SKM-1 (cell line): Measurements from ENCODE around the gene MAD1L1.

ENCODE experiments used
- DNase-seq: peaks from one replicate; lab custom pipeline; 2025; ENCODE audit not compliant: unreplicated experiment; lab: John Stamatoyannopoulos, UW

Gene MAD1L1

DNA sequence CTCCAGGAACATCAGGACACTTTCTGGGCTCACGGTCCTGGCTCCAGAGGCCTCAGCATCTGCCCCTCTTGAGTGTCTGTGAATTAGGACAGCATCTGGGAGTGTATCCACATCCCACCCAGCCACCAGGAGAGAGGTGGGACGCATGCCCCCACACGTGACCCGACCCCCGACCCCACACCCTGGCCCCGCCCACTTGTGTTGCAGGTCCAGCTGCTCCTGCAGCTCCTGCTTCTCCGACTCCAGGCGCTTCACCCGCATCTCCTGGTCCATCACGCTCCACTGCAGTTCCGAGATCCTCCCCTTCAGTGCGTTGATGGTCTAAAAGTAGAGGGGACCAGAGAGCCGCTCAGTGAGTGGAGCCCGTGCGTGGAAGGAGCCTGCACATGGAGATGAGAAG, 13.6 kb downstream of the MAD1L1 start:
- DNase-seq: no peak

DNA sequence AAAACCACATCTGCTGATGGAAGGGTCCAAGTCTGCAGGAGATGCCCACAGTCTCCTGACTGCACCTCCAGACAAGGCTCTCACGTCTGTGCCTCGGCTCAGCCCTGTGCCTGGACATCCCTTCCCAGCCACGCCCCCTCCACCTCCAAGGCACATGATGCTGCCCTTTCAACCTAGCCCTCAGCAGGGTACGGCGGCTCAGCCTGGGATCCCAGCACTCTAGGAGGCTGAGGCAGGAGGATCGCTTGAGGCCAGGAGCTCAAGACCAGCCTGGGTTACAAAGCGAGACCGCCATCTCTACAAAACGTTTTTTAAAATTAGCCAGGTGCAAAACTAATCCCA, 14.3 kb downstream of the MAD1L1 start:
- no peak for DNase-seq

DNA sequence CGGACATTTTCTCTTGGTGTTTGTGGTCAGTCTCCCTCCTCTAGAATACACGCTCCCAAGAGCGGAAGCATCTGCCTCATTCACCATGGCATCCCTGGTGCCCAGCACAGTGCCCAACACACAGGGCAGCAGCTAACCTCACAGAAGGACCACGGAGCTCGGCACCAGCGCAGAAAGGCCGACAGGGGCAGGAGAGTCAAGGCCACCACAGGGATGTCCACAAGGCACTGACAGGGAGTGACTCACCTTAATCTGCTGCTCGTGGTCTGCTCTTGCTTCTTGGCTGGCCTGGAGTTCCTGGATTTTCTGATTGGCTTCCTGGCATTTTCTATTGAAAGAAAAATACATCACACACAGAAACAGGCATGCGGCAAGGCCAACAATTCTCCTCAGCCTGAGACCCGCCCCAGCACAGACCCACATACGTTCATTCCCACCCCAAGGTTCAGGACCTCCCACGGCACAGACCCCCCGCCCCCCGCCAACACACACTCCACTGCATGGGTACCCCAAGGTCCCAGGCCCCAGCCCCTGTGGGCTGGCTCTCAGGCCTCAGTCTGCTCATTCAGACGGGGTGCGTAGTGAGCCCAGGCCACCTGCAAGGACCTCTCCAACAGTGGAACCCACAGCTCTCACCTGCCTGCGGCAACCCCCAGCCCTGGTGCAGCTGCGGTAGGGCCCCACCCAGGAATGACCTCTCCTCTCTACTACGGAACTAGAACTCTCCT, 14.9 kb downstream of the MAD1L1 start:
- no peak for DNase-seq

DNA sequence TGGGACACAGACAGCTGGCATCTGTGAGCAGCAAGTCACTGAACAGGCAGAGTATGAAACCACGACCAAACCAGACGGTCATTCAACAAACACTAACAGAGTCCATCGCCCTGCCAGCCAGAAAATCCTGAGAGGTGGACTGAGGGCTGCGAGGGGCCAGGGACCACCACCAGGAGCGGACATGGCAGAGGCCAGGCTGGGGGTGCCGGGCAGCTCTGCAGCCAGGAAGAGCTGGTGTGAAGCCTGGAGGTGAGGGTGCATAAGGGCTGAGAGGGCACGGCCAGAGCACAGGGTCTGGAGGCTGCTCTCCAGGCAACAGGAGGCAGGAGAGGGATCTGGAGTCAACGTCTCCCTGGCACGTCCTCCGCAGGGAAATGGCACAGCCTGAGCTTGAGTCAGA, 15.5 kb downstream of the MAD1L1 start:
- DNase-seq: no peak

DNA sequence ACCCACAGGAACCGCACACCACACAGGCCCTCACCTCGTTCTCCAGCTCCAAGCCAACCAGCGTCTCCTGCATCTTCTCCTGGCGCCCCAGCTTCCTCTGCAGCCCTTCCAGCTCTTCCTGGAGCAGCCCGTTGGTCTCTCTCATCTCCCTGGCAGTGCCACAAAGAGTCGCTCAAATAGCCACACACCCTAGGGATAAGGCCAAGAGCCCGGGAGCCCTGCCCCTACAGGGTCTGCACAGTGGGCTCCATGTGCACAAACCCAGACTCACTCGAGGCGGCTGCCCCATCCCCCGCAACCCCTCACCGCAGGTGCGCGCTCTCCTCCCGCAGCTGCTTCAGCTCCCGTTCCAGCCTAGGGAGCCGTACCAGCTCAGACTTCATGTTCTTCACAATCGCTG, 16.9 kb downstream of the MAD1L1 start:
- DNase-seq: no peak

DNA sequence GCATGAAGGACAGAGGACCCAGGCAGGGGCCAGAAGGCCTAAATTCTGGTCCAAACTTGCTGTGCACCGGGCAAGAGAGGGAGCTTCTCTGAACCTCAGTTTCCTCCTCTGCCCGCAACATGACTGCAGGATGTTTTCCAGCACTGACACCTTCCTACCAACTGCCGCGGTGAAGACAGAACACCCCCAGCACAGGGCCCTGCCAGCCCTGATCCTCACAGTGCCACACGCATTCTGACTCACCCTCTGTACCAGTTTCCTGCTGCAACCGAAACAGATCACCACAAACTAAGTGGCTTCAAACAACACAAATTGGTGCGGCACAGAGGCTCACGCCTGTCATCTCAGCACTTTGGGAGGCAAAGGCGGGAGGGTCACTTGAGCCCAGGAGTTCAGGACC, 18.1 kb downstream of the MAD1L1 start:
- no peak for DNase-seq

DNA sequence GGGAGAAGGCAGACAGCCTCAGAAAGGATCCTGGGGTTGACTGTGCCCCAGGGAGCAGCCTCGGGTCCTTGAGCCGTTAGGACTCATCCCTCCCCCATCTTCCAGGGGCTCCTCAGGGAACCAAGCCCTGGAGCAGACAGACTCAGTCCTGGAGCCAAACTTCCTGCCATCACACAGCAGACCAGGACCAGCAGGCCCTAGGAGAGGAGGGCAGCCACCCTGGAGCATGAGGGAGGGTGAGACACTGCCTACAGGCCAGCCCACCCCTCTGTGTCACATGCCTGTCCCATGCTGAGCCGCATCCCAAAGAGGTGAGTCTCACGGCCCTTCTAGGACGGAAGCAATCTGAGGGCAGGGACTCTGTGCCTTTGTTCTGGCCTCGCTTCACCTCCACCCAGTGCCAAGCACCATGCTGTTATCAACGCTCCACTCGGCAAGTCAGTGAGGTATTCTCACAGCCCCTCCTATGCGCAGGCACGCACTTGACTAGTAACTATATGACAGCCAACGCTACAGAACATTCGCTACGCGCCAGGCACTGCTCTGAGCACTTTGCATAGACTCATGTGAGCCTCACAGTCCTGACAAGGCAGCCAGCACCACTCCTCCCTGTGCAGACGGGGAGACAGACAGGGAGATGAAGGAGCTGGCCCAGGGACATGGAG, 19.1 kb downstream of the MAD1L1 start:
- no peak for DNase-seq

DNA sequence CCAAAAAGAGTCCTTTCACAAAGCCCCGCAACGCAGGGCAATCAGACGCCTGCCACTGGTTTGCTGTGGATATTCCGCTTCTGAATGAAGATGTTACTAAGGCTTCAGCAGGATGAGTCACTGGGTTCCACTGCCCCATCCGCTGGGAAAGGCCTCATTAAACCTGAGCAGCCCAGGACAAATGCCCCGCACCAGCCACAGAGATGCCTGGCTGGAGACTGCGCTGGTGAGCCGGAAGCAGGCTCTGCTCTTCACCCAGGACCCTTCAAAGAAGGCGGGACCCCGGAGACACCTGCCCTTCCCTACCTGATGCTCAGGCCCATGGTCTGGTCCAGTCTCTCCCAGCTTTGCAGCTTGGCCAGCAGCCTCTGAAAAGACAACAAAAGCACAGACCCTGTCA, 19.8 kb downstream of the MAD1L1 start:
- no peak for DNase-seq

DNA sequence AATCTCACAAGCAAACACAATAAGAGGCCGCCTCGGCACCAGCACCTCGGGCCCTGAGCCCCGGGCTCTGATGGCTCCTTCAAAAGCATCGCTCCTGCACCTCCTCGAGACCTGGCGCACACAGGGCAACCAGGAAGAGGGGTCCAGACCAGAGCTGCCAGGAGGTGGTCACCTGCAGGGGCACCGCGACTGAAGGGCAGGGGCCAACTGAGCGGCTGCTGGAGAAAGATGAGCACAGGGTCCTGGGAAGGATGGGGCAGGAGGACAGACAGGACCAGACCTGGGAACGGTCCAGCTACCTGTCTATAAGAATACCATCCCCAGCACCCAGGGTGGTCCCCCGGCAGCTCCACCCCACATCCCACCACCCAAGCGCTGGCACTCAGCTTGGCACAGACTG, 20.8 kb downstream of the MAD1L1 start:
- no peak for DNase-seq

DNA sequence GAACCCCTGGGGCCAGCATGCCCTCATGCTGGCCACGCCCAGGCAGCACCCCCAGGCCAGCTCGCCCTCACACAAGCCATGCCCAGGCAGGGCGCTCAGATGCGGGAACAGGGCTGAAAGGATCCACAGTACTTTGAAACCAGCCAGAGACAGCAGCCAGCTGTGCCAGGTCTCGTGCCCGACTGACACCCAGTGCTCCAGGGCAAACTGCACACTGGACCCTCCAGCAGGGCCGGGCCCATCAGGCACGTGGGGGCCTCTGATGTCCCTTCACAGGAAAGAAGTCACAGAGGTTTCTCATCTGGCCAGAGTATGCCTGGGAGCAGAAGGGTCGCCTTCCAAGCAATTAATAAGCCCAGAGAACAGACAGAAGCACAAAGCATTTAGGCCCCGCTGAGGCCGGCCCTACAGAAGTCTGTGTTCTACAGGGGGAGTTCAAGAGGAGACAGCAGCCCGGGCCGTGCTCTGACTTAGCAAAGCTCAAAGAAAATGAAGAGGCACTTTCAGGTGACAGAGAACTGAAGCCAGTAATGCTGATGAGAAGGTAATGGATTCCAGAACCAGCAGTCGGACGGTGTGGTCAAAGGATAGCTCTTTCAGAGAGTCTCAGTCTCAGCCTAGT, 21.4 kb downstream of the MAD1L1 start:
- no peak for DNase-seq

DNA sequence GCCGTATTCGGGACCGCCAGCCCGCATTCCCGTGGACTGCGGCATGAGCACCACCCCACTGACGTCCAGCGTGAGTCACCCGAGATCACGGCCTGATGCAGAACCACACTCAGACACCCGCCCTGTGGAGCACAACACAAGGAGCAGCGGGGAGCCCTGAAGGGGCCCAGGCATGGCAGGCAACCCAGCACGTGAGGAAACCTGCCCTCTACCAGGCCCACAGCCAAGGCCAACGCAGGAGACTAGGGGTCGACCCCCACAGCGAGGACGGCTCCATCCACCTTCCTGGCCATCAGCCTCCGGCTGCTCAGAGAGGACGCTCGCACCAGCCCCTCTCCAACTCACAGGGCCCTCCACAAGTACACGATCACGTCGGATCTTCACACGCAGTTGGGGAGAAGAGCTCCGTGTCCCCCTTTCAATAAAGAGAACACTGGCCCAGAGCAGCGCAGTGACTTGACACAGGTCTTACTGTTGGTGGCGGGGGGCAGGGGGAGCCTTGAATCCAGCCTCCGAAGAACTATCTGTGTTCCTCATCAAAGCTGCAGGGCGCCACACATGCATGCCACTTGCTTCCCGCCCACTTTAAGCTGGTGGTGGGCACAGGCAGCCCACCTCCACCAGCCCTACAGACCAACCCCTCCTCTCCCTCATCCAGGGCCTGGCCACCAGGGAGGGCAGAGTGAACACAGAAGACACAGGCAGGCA, 22.0 kb downstream of the MAD1L1 start:
- no peak for DNase-seq

DNA sequence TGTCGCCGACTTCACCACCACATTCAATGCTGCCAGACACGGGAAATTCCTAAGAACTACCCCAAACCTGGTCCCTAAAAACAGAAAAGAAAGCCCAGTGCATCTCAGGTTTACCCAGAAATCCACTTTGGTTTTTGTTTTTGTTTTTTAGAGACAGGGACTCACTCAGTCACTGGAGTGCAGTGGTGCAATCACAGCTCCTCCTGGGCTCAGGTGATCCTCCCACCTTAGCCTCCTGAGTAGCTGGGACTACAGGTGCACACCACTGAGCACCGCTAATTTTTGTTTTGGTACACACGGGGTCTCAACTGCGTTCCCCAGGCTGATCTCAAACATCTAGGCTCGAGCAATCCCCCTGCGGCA, 22.8 kb downstream of the MAD1L1 start:
- DNase-seq: no peak

DNA sequence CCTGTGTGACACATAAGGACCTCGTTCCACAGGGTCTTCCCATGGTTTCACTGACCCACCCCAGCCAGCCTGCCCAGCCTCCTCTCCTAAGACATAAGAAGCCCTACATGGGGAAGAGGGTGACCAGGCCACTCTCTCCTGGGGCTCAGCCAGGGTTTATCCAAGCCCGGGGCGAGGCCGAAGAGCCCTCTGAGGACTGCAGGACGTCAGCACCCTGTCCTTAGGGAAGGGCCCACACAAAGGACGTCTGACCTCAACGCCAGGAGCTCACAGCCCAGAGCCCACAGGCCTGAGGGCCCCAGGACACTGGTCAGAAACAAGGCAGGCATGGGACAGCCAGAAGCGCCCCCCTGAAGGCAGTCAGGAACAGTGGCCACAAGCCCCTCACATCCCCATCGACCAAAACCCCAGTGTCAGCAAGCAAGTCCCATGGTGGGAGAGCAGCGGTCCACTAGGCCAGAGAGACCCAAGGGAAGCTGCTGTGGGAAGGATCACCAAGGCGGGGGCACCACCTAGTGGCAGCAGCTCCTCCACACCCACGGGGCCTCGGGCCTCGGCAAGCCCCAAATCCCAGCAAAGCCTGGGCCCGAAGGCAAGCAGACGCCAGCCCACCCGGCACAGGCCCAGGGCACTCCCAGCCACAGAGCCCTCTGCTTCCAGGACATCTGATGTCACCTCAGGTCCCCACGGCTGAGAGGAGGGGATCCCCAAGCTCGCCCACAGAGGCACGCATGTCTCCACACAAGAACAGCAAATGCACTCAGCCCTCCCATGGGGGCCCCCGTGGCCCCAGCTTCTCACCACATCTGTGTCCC, 23.4 kb downstream of the MAD1L1 start:
- DNase-seq: no peak

DNA sequence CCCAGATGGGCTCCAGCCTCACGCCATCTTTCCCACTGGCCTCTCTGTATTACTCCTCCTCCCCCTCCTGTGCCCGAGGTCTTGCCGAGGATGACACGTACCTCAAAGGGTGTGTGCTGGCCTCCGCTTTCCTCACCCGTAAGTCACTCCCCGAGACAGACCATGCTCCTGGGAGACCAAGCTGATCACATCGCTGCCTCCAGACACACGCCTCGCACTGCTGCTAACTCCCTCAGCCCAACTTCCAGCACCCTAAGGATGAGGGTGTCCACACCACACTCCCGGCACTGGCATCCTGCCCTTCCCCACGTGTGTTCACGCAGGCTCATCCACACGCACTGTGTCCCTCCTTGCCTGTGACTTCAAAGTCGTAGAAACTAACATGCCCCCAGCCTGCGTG, 24.0 kb downstream of the MAD1L1 start:
- DNase-seq: no peak

DNA sequence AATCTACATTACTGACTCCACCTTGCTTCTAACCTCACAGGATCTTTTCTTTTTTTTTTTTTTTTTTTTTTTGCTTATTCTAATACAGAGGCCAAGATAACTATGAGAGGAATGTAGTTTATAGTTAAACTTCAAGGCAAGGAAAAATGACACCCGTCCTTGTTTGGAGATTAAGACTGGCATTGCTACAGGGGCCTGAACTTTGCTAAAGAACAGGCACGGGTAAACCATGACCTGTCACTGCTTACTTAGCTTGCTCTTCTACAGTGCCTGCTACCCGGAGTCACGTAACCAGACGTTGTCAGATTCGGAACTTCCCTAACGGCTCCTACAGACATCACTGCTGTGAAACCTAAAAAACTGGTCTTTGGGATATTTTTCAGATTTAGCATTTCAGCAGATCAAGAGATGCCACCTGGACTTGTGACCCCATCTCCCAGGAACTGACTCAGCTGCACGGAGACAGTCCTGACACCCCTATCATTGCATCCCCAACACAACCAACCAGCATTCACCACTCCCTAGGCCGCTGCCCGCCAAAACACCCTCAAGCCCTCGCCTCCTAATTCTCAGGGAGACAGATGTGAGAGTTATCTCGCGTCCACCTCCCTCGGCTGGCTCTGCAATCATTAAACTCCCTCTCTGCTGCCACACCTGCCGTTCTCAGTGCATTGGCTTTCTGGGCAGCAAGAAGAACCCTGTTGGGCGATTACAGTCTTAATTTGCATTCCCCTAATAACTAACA, 27.5 kb downstream of the MAD1L1 start:
- no peak for DNase-seq

DNA sequence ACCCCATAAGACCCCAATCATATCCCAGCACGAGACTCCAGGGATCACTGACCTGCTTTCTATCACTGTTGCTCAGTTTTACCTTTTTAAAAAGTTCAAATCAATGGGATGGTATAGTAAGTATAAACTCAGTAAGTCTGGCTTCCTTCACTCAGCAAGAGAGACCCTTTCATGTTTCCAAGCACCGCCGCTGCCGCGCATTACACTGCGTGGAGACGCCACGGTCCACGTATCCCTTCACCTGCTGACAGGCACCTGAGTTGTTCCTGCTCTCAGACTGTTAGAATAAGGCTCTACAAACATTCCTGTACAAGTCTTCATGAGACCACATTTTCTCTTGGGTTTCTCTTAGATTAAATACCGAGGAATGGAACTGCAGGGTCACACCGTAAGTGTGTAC, 28.3 kb downstream of the MAD1L1 start:
- no peak for DNase-seq

DNA sequence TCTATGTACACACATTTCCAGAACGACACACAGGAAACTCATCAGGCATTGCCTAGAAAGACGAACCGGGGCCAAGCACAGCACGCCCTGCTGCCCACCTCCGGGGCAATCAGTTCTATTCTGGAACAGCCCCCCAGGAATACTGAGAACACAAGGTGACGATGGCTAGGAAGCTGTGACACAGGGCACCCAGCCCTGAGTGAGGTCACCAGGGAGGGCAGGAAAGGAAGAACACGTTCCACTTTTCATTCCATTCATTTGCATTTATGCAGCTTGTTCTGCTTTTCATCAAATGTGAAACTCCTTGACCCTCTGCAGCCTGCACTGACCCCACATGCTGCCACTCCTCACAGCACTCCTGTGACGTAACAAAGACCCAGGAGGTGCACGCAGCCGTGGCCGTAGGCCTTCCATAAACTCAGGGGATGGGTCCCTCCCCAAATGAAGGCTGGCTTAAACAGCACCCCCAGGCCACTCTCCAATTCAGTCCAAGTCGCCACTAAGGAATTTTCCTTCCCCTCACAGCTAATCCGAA, 28.9 kb downstream of the MAD1L1 start:
- DNase-seq: no peak

DNA sequence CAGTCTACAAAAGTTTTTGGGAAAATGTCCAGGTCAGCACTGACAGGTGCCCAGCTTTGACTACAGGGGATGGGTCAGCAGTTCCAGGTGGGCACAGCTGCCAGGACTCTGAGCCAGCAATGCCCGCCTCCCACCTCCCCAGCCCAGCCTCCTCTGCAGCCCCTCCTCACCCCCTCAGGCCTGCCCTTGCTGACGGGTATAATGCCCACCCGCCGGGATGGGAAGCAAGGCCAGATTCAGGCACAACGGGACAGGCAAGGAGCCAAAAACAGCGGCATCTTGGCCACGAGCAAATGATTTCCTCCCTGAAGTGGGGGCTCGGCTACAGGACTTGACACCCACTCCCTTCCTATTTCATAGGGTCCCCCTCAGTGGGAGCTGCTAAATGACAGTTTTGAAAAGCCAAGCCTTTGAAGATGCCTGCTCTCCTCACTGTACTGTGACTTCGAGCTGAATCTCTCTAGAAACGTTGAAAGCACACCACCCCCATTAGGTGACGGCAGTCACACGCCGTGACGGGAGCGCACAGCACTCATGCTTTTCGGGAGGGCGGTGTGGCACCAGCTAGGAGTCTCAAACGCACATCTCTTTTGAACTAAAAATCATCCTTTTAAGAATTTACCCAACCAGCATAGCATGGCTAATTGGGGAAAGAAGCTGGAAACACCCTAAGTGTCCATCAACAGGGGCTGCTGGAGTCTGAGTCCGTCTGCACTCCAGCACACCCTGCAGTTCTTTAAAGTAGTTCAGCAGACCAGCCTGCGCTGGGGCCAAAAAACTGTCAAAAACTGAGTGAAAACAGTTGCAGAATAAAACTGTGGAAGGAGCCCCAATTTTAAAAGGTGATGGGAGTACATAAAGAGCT, 29.6 kb downstream of the MAD1L1 start:
- no peak for DNase-seq

DNA sequence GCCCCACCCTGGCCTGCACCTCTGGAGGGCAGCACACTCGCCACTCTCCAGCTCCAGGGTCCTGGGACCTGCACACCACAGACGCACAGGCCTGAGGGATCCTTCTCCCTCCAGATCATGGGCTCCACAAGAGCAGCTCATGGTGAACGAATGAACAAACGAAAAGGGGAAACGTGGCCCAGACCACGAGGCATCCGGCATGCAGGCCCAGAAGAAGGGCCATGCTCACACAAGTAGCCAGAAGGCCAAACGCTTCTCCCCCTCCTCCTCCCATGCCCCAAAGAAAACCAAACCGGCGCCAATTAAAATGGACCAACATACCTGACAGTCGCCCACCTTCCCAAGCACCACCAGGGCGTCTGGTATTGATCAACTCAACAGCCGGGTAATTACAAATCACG, 30.4 kb downstream of the MAD1L1 start:
- no peak for DNase-seq
